NCI-H1048 (cell line): Measurements from ENCODE around the gene CCDC18.
"Not testable (repeated sequence)": the region's sequence is repeated elsewhere in the genome, so short reads cannot be mapped to it uniquely, and the experiment has no call there.

Experiments
- DNase-seq: peaks from one replicate; lab custom pipeline; 2025; lab: John Stamatoyannopoulos, UW

CCDC18 gene

GRCh38 chr1:93171549-93172034, 8.9 kb upstream of the CCDC18 start:
- no peak for DNase-seq

- no peak for DNase-seq
These were observed 7.7 kb upstream of the CCDC18 start for GRCh38 chr1:93172778-93173177.

GRCh38 chr1:93174638-93175037, 5.9 kb upstream of the CCDC18 start:
- not testable (repeated sequence) for DNase-seq

DNA sequence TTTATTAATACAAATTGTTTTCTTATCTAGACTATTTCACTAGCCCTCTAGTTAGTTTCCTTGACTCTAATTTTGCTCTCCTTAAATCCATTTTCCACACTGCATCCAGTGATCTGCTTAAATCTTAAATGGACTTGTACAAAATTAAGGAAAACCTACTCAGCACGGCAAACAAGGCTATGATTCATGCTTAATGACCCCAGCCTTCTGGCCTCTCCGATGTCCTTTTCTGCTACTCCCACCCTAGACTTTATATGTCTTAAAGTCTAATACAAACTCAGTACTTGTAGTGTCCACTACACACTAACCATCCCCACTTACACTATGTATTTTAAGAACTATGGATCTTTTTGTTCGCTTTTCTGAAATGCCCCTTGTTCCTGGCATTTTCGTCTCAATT, 2.5 kb upstream of the CCDC18 start:
- DNase-seq: no peak

GRCh38 chr1:93178418-93178817, 2.1 kb upstream of the CCDC18 start:
- no peak for DNase-seq

DNA sequence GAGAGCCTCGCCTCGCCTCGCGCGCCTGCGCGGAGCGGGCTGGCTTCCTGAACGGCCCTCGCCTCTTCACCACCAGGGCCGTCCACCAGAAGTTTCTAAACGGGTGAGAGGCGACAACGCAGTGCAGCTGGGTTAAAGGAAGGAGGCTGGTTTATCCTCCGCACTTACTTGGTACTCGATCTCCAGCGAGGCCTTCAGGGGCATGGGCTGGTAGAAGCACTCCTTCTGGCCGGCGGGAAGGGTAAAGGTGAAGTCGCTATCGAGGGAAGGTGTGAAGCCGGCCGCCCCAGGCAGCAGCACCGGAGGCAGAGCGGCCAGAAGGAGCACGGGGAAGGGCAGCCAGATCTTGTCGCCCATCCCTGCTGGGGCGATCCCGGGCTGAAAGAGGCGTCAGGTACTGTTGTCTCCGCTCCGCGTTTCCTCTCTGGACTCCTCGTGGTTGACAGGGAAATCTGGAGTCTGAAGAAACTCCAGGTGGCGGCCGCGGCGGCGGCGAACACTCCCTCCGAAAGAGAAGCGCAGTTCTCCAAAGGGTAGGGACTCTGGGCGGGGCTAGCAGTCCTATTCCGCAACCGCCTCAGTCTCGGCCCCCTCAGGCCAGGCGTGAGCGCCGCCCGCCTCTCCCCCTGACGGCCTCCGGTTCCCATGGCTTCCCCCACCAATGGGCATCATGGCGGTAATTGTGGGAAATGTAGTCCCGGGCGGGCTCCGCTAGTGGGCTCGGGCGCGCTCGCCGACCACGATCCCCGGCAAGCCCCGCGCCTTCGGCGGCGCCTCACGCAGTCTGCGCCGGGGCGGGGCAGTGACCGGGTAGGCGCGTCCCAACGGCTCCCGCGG, 420 bp upstream of the CCDC18 start, which contains the start of gene TMED5:
Gene TMED5 (minus strand): TSS at position 528 of the 837 bp plus-strand sequence. CDS start 171 bp downstream, at position 357.
- DNase-seq: peak; percentile 97

DNA sequence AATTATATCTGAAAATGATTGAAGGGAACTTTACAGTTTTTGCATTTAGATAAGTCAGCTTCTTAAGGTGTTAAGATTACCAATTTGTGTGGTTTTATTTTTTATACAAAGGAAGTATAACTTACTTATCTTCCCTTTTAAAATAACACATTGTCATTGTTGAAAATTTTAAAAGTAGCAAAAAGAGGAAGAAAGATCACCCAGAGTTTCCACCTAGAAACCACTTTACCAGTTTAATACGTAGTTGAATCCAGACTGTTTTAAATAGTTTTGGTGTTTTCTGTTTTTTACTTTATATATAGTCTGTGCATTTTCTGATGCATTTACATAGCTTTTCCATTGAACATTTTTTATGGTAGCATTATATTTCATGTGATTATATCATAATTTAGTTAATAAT, 6.1 kb downstream of the CCDC18 start:
- no peak for DNase-seq

DNA sequence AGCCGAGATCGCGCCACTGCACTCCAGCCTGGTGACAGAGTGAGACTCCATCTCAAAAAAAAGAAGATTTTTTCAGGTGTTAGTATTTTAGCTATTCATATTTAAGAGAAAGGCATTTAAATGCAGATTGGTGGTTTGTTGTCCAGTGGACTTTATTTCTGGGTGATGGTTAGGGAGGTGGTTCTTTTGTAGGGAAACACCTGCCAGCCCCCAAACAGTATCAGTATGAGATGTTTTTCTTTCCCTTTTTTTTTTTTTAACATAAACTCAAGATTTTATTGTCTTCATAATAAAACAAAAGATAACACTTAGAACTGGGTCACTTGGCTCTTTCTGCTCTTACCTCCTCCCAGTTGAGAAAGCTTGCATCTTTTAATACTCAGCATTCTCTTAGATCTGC, 9.9 kb downstream of the CCDC18 start:
- no peak for DNase-seq

DNA sequence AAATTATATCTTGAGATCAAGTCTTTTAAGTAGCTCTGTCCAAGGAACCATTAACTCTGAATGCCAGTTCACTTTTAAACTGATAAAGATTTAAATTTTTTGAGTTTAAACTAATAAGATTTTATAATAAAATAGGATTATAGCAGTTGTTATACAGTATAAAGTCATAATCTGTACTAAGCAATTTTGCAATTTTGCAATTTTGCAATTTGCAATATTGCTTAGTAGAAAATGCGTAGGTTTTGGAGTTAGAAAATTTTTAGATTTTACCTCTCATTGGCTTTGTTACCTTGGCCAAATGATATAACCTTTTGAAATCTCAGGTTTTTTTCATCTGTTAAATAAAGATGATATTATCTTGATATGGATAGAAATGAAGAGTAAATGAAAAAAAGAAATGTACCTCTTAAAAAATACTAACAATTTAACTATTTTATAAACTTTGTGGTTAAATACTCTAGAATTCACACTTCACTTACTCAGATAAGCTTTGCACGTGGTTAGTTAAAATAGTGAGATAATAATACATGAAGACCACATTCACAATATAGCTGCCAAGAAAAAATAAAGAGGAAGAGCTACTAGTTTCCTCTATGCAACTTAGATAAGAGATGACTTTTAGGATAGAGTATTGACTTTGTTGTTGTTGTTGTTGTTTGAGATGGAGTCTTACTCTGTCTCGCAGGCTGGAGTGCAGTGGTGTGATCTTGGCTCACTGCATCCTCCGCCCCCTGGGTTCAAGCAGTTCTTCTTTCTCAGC, 13.9 kb downstream of the CCDC18 start:
- DNase-seq: no peak

DNA sequence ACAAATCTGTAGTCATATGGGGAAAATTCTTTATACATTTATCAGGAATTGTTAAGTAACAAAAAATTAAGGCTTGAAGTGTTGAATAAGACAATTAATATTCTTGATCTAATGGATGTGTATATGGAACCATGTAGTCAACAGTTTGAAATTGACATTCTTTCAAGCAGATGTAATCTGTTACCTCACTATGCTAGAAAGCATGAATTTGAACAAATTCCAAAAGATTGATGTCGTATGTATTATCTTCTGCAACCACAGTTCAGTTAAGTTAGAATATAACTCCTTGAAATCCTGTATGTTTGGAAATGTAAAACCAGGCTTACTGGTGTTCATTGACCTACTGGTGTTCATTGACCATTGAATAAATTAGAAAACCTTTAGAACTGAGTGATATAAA, 16.1 kb downstream of the CCDC18 start:
- DNase-seq: no peak

DNA sequence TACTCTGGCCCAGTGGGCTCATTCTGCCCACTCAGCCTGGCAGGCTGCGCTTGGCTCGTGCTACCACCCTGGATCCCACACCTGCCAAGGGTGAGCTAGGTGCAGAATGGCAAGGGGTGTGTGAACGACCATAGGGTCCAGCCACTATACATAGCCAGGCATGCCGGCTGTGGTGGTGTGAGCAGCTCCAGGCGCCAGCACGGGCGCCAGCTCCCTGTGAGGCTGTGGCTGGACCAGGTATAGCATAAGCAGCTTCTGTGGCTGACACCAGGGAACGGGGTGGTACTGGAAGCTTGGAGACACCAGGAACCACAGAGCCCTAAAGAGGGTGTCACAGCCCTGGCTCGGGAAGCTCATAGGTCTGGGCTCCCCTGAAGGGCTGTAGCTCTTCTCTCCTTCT, 18.6 kb downstream of the CCDC18 start:
- DNase-seq: no peak

GRCh38 chr1:93200086-93200620, 19.6 kb downstream of the CCDC18 start:
- no peak for DNase-seq

- no peak for DNase-seq
These were observed 20.2 kb downstream of the CCDC18 start for GRCh38 chr1:93200714-93201113.

DNA sequence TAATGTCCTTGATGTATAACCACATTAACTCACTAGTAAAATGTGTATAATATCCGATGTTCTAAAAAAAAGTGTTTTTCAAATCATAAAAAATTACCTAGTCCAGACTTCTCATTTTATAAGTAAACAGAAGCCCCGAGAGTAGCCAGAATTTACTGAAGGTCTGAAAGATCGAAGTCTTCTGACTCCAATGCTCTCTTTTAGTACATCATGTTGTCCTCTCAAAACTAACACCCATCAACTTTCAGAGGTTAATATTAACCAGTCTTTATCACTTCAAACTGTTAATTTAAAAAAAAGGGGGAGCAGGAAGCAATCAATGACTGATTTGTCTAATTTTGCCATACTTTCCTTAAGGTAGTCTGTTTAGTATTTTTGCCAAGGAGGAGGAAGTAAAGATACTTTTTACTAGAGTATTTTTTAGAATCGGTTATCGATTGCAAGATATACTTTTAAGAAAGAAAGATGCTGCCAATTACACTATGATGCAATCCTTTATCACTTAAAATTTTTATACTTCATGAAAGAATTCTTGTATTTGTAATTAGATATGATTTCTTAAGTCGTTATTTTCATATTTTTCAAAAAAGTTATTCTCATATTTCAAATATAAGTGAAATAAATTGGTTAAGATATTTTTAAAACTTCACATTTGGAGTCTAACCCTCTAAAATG, 25.5 kb downstream of the CCDC18 start:
- DNase-seq: no peak

- no peak for DNase-seq
These were observed 26.0 kb downstream of the CCDC18 start for GRCh38 chr1:93206567-93206954.

GRCh38 chr1:93207211-93207610, 26.7 kb downstream of the CCDC18 start:
- DNase-seq: no peak

GRCh38 chr1:93215322-93215721, 34.8 kb downstream of the CCDC18 start:
- DNase-seq: no peak

- DNase-seq: no peak
These were observed 38.9 kb downstream of the CCDC18 start for GRCh38 chr1:93219443-93219842.

DNA sequence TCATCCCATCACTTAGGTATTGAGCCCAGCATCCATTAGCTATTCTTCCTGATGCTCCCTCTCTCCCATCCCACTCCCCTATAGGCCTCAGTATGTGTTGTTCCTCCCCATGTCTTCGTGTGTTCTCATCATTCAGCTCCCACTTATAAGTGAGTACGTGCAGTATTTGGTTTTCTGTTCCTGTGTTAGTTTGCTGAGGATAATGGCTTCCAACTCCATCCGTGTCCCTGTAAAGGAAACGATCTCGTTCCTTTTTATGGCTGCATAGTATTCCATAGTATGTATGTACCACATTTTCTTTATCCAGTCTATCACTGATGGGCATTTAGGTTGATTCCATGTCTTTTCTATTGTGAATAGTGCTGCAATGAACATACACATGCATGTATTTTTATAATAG, 40.2 kb downstream of the CCDC18 start:
- DNase-seq: not testable (repeated sequence)

- DNase-seq: peak; percentile 12
These were observed 41.4 kb downstream of the CCDC18 start for GRCh38 chr1:93221913-93222312.

- DNase-seq: no peak
These were observed 42.6 kb downstream of the CCDC18 start for GRCh38 chr1:93223023-93223675.

DNA sequence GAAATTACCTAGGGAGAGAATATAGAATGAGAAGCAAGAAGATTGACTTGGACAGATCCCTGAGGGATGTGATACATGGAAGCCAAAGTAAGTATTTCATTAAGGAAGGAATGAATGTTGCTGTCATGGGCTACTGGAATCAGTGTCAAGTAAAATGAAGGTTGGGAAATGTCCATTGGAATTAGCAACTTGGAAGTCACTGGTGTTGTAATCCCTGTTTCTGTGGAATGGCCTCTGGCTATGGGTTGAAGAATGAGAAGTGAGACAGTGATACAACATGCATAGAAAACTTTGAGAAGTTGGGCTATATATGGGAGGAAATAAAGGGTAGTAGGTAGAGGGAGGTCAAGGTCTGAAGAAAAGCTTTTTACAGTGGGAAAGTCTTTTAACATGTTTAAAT, 54.7 kb downstream of the CCDC18 start:
- no peak for DNase-seq
